ENCODE data around the gene BAHD1.

BAHD1 gene

GRCh38 chr15:40506964-40507571 lies 66.3 kb downstream of the BAHD1 start:
- DNase-seq = peak; percentile 85

- no peak for DNase-seq
Measured at GRCh38 chr15:40508216-40508615, 67.5 kb downstream of the BAHD1 start.

- DNase-seq = no peak
Measured at GRCh38 chr15:40510201-40510600, 69.4 kb downstream of the BAHD1 start.

GRCh38 chr15:40511093-40511471 lies 70.3 kb downstream of the BAHD1 start:
- DNase-seq = no peak

- peak; percentile 85 for DNase-seq
Measured at GRCh38 chr15:40511472-40512133, 70.8 kb downstream of the BAHD1 start.

GRCh38 chr15:40512440-40512839 lies 71.7 kb downstream of the BAHD1 start:
- no peak for DNase-seq

- no peak for DNase-seq
Measured at GRCh38 chr15:40513609-40514008, 72.9 kb downstream of the BAHD1 start.

GRCh38 chr15:40516322-40516721 lies 75.6 kb downstream of the BAHD1 start:
- no peak for DNase-seq
